Glutamatergic neuron (in vitro differentiated cells): ENCODE data around the gene SZT2. TPM values are rescaled to one million over a fixed set of nuclear protein-coding genes. Genes with fewer than 3 reads are reported as not detected.

Experiments used
- DNase-seq: peaks from one replicate; pipeline ENCODE4 v3.0.0; 2022
- H3K27ac Mint-ChIP-seq: one replicate; pipeline ENCODE4 v1.8.0; 2020; ENCODE audit warnings: mild to moderate bottlenecking, mixed read lengths, inconsistent platforms; ENCODE audit not compliant: unreplicated experiment
- H3K27me3 Mint-ChIP-seq: one replicate; pipeline ENCODE4 v1.8.0; 2020; ENCODE audit warnings: mild to moderate bottlenecking, moderate library complexity, mixed read lengths, inconsistent platforms; ENCODE audit not compliant: unreplicated experiment
- H3K36me3 Mint-ChIP-seq: one replicate; pipeline ENCODE4 v1.8.0; 2020; ENCODE audit warnings: mild to moderate bottlenecking, mixed read lengths, inconsistent platforms; ENCODE audit not compliant: unreplicated experiment
- H3K4me1 Mint-ChIP-seq: one replicate; pipeline ENCODE4 v1.8.0; 2020; ENCODE audit warnings: mild to moderate bottlenecking, low read depth, mixed read lengths, inconsistent platforms; ENCODE audit not compliant: unreplicated experiment
- H3K4me3 Mint-ChIP-seq: one replicate; pipeline ENCODE4 v1.8.0; 2020; ENCODE audit warnings: mild to moderate bottlenecking, mixed read lengths, inconsistent platforms; ENCODE audit not compliant: unreplicated experiment
- H3K9me3 Mint-ChIP-seq: one replicate; pipeline ENCODE4 v1.8.0; 2020; ENCODE audit warnings: mild to moderate bottlenecking, moderate library complexity, mixed read lengths, inconsistent platforms; ENCODE audit not compliant: unreplicated experiment
- CTCF ChIP-seq: fragments of 200-600 bp; sonication (generic); IDR thresholded peaks from one replicate; pipeline ENCODE4 v1.5.0; 2021; ENCODE audit not compliant: partially characterized antibody, unreplicated experiment
- total RNA-seq: library from RNA; stranded (reverse); fragmentation: NEBNext Ultra II Directional; extraction: Animal tissue kit (Norgen Biotek cat#: 25700); gene quantifications from one replicate; pipeline ENCODE4 v1.2.1, GENCODE V29; 2021; ENCODE audit not compliant: unreplicated experiment

Gene SZT2
- total RNA-seq, 1 donor from 2014 or later = 85.3 TPM

- H3K4me3 Mint-ChIP-seq = no peak overlapping the region
- no peaks in the 10 kb centered on the region for H3K27me3 Mint-ChIP-seq
- DNase-seq = no peak
- no peaks in the 10 kb centered on the region for H3K36me3 Mint-ChIP-seq
- H3K9me3 Mint-ChIP-seq = peaks cover 4% of the 10 kb centered on the region
- TF ChIP-seq CTCF = no peak
- H3K27ac Mint-ChIP-seq = no peak overlapping the region
- H3K4me1 Mint-ChIP-seq = peaks cover 5% of the 10 kb centered on the region
Observed at GRCh38 chr1:43370564-43370963, 19.1 kb upstream of the SZT2 start.

- TF ChIP-seq CTCF = no peak
- Mint-ChIP-seq H3K9me3 (peaks cover 4% of the 10 kb centered on the region), H3K27me3 (no peaks in the 10 kb centered on the region), H3K4me1 (peaks cover 5% of the 10 kb centered on the region), H3K27ac (no peak overlapping the region), H3K36me3 (no peaks in the 10 kb centered on the region), H3K4me3 (no peak overlapping the region)
- DNase-seq = no peak
Observed at GRCh38 chr1:43372172-43372571, 17.5 kb upstream of the SZT2 start.

- H3K4me1 Mint-ChIP-seq = peaks cover 4% of the 10 kb centered on the region
- H3K4me3 Mint-ChIP-seq = no peak overlapping the region
- no peak overlapping the region for H3K27ac Mint-ChIP-seq
- no peaks in the 10 kb centered on the region for H3K27me3 Mint-ChIP-seq
- no peaks in the 10 kb centered on the region for H3K36me3 Mint-ChIP-seq
- no peak for TF ChIP-seq CTCF
- peaks cover 3% of the 10 kb centered on the region for H3K9me3 Mint-ChIP-seq
- DNase-seq = no peak
Observed at GRCh38 chr1:43373066-43373940, 16.4 kb upstream of the SZT2 start.

- Mint-ChIP-seq H3K4me3 (no peak overlapping the region), H3K27ac (no peak overlapping the region), H3K36me3 (no peaks in the 10 kb centered on the region), H3K9me3 (peaks cover 1% of the 10 kb centered on the region), H3K27me3 (no peaks in the 10 kb centered on the region), H3K4me1 (no peaks in the 10 kb centered on the region)
- DNase-seq = no peak
- TF ChIP-seq CTCF = no peak
Observed at GRCh38 chr1:43376723-43377235, 12.9 kb upstream of the SZT2 start.

GRCh38 chr1:43377831-43378230, 11.9 kb upstream of the SZT2 start:
- Mint-ChIP-seq H3K9me3 (peaks cover 1% of the 10 kb centered on the region), H3K27me3 (no peaks in the 10 kb centered on the region), H3K4me1 (no peaks in the 10 kb centered on the region), H3K36me3 (no peaks in the 10 kb centered on the region), H3K27ac (no peak overlapping the region), H3K4me3 (no peak overlapping the region)
- no peak for TF ChIP-seq CTCF
- DNase-seq = no peak
